Measurements from ENCODE around the gene SLC25A51. TPM values are rescaled to one million over a fixed set of nuclear protein-coding genes. Genes with fewer than 3 reads are reported as not detected.
A peak's percentile ranks its signal among the peaks of the same experiment; 100 is the strongest.
"Not testable (repeated sequence)": the region's sequence is repeated elsewhere in the genome, so short reads cannot be mapped to it uniquely, and the experiment has no call there.

The SLC25A51 gene
- total and polyA plus RNA-seq, 4 donors: 6.2 to 30.1 (median 17.3) TPM

- TF ChIP-seq, protein P1, sequence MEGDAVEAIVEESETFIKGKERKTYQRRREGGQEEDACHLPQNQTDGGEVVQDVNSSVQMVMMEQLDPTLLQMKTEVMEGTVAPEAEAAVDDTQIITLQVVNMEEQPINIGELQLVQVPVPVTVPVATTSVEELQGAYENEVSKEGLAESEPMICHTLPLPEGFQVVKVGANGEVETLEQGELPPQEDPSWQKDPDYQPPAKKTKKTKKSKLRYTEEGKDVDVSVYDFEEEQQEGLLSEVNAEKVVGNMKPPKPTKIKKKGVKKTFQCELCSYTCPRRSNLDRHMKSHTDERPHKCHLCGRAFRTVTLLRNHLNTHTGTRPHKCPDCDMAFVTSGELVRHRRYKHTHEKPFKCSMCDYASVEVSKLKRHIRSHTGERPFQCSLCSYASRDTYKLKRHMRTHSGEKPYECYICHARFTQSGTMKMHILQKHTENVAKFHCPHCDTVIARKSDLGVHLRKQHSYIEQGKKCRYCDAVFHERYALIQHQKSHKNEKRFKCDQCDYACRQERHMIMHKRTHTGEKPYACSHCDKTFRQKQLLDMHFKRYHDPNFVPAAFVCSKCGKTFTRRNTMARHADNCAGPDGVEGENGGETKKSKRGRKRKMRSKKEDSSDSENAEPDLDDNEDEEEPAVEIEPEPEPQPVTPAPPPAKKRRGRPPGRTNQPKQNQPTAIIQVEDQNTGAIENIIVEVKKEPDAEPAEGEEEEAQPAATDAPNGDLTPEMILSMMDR (IDR thresholded peaks at IDR 0.05; ENCODE audit: control extremely low read depth, extremely low read depth): no peak
- no peak for ATAC-seq (ENCODE audit: insufficient read depth, low FRiP score)
- H3K36me3 ChIP-seq (ENCODE audit: control insufficient read depth in 4 of 4, insufficient read depth in 4 of 4, low read length in 4 of 4): peaks cover 9 to 23% (median 14%) of the 10 kb centered on the region in 4 donors
Measured at GRCh38 chr9:37897665-37898064, 6.3 kb downstream of the SLC25A51 start.

GRCh38 chr9:37892063-37892462 lies 11.9 kb downstream of the SLC25A51 start:
- H3K9me3 ChIP-seq (ENCODE audit: control insufficient read depth in 4 of 4, insufficient read depth in 3 of 4, low read length in 3 of 4): no peaks in the 10 kb centered on the region
- ATAC-seq (ENCODE audit: insufficient read depth, low FRiP score): no peak
- H3K27me3 ChIP-seq (ENCODE audit: control insufficient read depth in 3 of 3, insufficient read depth in 3 of 3, low read length in 2 of 3): no peaks in the 10 kb centered on the region
- H3K9ac ChIP-seq (ENCODE audit: insufficient read depth in 1 of 2, low read length in 2 of 2): no peak overlapping the region
- TF ChIP-seq, protein P1 (IDR thresholded peaks at IDR 0.05; ENCODE audit: control extremely low read depth, extremely low read depth): no peak
- no peak overlapping the region for H3K4me3 ChIP-seq
- WGBS, 2 donors: 88% methylated on average over 8 of the region's 8 CpGs
- H3K36me3 ChIP-seq (ENCODE audit: control insufficient read depth in 4 of 4, insufficient read depth in 4 of 4, low read length in 4 of 4): peaks cover 4 to 16% (median 9%) of the 10 kb centered on the region in 4 donors
- no peak overlapping the region for H3K27ac ChIP-seq (ENCODE audit: low read depth in 1 of 2, low read length in 1 of 2)
- H3K4me1 ChIP-seq (ENCODE audit: control insufficient read depth in 5 of 5, insufficient read depth in 5 of 5, low read length in 5 of 5): peaks cover 0 to 8% (median 0%) of the 10 kb centered on the region in 5 donors
- no peak for DNase-seq

More at GRCh38 chr9:37897665-37898064, 6.3 kb downstream of the SLC25A51 start:
- no peak for DNase-seq
- no peak overlapping the region for H3K27ac ChIP-seq (ENCODE audit: low read depth in 1 of 2, low read length in 1 of 2)
- H3K9me3 ChIP-seq (ENCODE audit: control insufficient read depth in 4 of 4, insufficient read depth in 3 of 4, low read length in 3 of 4): no peaks in the 10 kb centered on the region
- no peak overlapping the region for H3K4me3 ChIP-seq
- no peaks in the 10 kb centered on the region for H3K27me3 ChIP-seq (ENCODE audit: control insufficient read depth in 3 of 3, insufficient read depth in 3 of 3, low read length in 2 of 3)
- H3K4me1 ChIP-seq (ENCODE audit: control insufficient read depth in 5 of 5, insufficient read depth in 5 of 5, low read length in 5 of 5): peaks cover 0 to 6% (median under 1%) of the 10 kb centered on the region in 5 donors
- WGBS, 2 donors: 32 to 46% methylated on average over 2 of the region's 2 CpGs
- H3K9ac ChIP-seq (ENCODE audit: insufficient read depth in 1 of 2, low read length in 2 of 2): no peak overlapping the region

DNA sequence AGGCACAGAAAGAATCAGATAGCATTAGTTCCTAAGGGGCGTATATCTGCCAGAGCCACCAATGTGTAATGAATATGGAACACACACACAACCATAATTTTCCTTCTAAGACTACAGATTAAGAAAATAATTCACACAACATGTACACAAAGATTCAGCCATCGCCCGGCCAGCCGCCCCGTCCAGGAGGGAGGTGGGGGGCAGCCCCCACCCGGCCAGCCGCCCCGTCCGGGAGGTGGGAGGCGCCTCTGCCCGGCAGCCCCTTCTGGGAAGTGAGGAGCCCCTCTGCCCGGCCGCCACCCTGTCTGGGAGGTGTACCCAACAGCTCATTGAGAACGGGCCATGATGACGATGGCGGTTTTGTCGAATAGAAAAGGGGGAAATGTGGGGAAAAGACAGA lies 12.9 kb downstream of the SLC25A51 start:
- 96 to 97% methylated on average over 14 to 15 of the region's 17 CpGs for WGBS, 2 donors
- DNase-seq: not testable (repeated sequence)

GRCh38 chr9:37889536-37889935 lies 14.4 kb downstream of the SLC25A51 start:
- no peaks in the 10 kb centered on the region for H3K9me3 ChIP-seq (ENCODE audit: control insufficient read depth in 4 of 4, insufficient read depth in 3 of 4, low read length in 3 of 4)
- H3K27me3 ChIP-seq (ENCODE audit: control insufficient read depth in 3 of 3, insufficient read depth in 3 of 3, low read length in 2 of 3): no peaks in the 10 kb centered on the region
- H3K4me1 ChIP-seq (ENCODE audit: control insufficient read depth in 5 of 5, insufficient read depth in 5 of 5, low read length in 5 of 5): peaks cover 0 to 8% (median 0%) of the 10 kb centered on the region in 5 donors
- H3K36me3 ChIP-seq (ENCODE audit: control insufficient read depth in 4 of 4, insufficient read depth in 4 of 4, low read length in 4 of 4): peaks cover 9 to 12% (median 10%) of the 10 kb centered on the region in 4 donors
- no peak for ATAC-seq (ENCODE audit: insufficient read depth, low FRiP score)
- H3K27ac ChIP-seq (ENCODE audit: low read depth in 1 of 2, low read length in 1 of 2): no peak overlapping the region
- DNase-seq: no peak
- TF ChIP-seq, protein P1 (IDR thresholded peaks at IDR 0.05; ENCODE audit: control extremely low read depth, extremely low read depth): no peak
- H3K4me3 ChIP-seq: no peak overlapping the region
- no peak overlapping the region for H3K9ac ChIP-seq (ENCODE audit: insufficient read depth in 1 of 2, low read length in 2 of 2)

More for the DNA sequence above, 12.9 kb downstream of the SLC25A51 start:
- H3K9ac ChIP-seq (ENCODE audit: insufficient read depth in 1 of 2, low read length in 2 of 2); H3K4me3 ChIP-seq; H3K27me3 ChIP-seq (ENCODE audit: control insufficient read depth in 3 of 3, insufficient read depth in 3 of 3, low read length in 2 of 3); ATAC-seq (ENCODE audit: insufficient read depth, low FRiP score); H3K9me3 ChIP-seq (ENCODE audit: control insufficient read depth in 4 of 4, insufficient read depth in 3 of 4, low read length in 3 of 4); H3K4me1 ChIP-seq (ENCODE audit: control insufficient read depth in 5 of 5, insufficient read depth in 5 of 5, low read length in 5 of 5); H3K27ac ChIP-seq (ENCODE audit: low read depth in 1 of 2, low read length in 1 of 2): not testable (repeated sequence)
- peaks cover 6 to 16% (median 9%) of the 10 kb centered on the region in 4 donors for H3K36me3 ChIP-seq (ENCODE audit: control insufficient read depth in 4 of 4, insufficient read depth in 4 of 4, low read length in 4 of 4)

- H3K4me3 ChIP-seq; H3K36me3 ChIP-seq (ENCODE audit: control insufficient read depth in 4 of 4, insufficient read depth in 4 of 4, low read length in 4 of 4); H3K9me3 ChIP-seq (ENCODE audit: control insufficient read depth in 4 of 4, insufficient read depth in 3 of 4, low read length in 3 of 4); H3K9ac ChIP-seq (ENCODE audit: insufficient read depth in 1 of 2, low read length in 2 of 2); H3K4me1 ChIP-seq (ENCODE audit: control insufficient read depth in 5 of 5, insufficient read depth in 5 of 5, low read length in 5 of 5); H3K27me3 ChIP-seq (ENCODE audit: control insufficient read depth in 3 of 3, insufficient read depth in 3 of 3, low read length in 2 of 3); H3K27ac ChIP-seq (ENCODE audit: low read depth in 1 of 2, low read length in 1 of 2); ATAC-seq (ENCODE audit: insufficient read depth, low FRiP score): not testable (repeated sequence)
- WGBS, 2 donors: 40 to 69% methylated on average over 11 of the region's 11 CpGs
- DNase-seq: peak; percentile 59 to 90 (median 81)
Measured at GRCh38 chr9:37887977-37888583, 15.8 kb downstream of the SLC25A51 start.

Measured in lung (tissue), 12 donors.